Putamen (tissue), 1 donor: ENCODE measurements around the gene MAPK1.
A peak's percentile ranks its signal among the peaks of the same experiment; 100 is the strongest.
"Not testable (repeated sequence)": the region's sequence is repeated elsewhere in the genome, so short reads cannot be mapped to it uniquely, and the experiment has no call there.

Experiments used
- DNase-seq: peaks from one replicate; pipeline ENCODE4 v3.0.0-alpha.2; 2016; ENCODE audit warnings: low spot score

The MAPK1 gene

DNA sequence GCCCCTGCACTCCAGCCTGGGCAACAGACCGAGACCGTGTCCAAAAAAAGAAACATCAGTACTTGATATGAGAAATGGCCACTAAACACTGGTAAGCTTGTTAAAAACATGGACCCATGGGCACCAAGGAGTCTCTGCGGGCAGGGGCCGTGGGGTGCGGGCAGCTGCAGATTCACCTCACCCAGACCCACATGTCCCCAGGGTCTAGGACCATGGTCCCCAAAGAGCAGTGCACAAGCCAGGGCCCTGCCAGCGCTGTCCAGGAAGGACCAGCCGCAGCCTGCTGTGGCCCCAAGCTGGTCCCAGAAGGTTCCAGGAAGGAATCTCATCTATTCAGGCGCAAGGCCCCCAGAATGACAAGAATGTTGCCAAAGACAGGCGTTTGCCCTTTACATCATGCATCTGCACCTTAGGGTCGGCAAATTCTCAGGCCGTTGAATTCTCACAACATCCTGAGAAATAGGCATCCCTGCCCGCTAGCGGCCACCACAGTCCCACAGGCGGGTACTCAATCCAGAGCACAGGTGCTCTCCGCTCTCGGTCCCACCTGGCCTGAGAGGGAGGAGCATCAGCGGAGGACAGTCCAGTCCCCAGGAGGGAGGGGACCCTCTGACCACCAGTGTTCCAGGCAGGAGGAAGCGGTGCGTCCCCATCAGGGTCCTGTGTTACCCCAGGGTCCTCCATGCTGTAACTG, 141.3 kb downstream of the MAPK1 start:
- DNase-seq, result no peak

DNA sequence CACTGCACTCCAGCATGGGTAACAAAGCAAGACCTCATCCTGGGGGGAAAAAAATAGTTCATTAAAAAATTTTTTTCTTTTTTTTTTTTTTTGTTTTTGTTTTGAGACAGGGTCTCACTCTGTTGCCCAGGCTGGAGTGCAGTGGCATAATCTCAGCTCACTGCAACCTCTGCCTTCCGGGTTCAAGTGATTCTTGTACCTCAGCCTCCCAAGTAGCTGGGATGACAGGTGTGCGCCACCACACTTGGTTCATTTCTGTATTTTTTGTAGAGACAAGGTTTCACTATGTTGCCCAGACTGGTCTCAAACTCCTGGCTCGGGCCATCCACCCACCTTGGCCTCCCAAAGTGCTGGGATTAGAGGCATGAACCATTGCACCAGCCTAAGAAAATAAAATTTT, 142.9 kb downstream of the MAPK1 start:
- DNase-seq, result not testable (repeated sequence)

- not testable (repeated sequence) for DNase-seq
These were observed 146.1 kb downstream of the MAPK1 start for GRCh38 chr22:21721195-21721852.

DNA sequence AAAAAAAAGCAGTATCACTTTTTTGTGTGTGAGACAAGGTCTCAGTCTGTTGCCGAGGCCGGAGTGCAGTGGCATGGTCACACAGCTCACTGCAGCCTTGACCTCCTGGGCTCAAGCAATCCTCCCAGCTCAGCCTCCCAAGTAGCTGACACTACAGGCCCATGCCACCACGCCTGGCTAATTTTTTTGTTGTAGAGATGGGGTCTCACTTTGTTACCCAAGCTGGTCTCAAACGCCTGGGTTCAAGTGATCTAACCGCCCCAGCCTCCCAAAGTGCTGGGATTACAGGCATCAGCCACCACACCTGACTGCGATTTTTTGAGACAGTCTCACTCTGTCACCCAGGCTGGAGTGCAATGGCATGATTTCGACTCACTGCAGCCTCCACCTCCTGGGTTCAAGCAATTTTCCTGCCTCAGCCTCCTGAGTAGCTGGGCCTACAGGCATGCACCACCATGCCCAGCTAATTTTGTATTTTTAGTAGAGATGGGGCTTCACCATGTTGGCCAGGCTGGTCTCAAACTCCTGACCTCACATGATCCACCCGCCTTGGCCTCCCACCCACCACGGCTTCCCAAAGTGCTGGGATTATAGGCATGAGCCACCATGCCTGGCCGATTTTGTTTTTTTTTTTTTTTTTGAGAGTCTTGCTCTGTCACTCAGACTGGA, 147.1 kb downstream of the MAPK1 start:
- not testable (repeated sequence) for DNase-seq

- DNase-seq, result no peak
These were observed 148.4 kb downstream of the MAPK1 start for GRCh38 chr22:21719024-21719423.

DNA sequence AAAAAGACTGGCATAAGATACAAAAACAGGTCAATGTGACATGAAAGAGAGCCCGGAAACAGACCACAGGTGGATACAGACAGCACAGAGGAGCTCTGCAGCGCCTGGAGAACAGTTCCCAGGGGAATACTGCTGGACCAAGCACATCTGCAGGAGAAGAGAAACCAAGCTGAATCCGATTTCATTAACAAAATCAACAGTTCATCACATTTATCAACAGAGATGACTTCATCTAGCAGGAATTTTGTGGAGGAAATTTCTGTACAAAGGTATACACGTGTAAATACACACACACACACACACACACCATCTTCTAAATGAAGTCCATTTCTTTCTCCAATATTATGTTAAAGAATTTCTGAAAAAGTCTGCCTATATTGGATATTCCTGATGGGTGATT, 148.9 kb downstream of the MAPK1 start:
- no peak for DNase-seq

- not testable (repeated sequence) for DNase-seq
These were observed 150.9 kb downstream of the MAPK1 start for GRCh38 chr22:21716395-21717122.

DNA sequence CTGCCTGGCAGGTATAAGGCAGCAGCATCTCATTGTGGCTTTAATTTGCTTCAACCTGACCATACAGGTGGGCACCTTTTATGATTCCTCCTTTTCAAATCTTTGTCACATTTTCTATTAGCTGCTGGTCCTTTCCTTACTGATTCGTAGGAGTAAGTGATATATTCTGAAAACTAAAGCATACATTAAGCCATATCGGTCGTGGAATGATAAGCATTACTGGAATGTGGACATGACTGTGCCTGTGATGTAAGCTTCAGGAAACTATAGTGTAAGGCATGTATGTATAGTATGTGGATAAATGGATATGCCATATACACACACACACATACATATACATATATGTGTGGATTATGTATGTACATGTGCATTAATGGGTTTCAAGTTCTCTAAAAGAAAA, 152.7 kb downstream of the MAPK1 start:
- no peak for DNase-seq

DNA sequence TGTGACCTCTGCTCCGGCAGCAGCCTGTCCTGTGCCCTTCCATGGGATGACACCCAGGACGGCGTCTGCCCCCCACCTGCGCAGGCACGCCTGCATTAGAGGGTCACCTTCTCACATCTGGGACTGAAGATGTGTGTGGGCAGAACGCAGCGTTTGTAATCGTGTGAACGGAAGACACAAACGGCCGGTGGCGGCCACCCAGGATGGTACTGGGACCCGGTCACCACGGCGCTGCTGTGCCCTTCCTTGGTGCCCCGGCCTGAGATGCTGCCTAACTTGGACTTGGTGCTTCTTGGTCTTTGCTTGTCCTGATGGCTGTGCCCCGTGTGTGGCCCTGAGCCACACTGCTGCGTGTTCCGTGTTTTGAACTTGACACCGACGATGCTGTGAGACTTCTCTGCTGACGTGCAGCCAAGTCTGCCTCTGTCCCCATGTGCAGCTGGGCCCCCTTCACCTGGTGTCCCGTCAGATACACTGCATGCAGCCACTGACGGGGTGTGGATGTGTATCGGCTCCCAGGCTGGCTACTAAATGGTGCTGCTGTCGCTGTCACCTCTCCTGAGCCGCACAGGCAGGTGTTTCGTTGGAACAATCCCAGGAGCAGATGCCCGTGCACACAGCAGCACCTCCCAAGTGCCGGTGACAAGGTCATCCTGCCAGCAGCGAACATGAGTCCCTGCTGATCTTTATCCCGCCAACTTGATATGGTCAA, 153.2 kb downstream of the MAPK1 start:
- no peak for DNase-seq

DNA sequence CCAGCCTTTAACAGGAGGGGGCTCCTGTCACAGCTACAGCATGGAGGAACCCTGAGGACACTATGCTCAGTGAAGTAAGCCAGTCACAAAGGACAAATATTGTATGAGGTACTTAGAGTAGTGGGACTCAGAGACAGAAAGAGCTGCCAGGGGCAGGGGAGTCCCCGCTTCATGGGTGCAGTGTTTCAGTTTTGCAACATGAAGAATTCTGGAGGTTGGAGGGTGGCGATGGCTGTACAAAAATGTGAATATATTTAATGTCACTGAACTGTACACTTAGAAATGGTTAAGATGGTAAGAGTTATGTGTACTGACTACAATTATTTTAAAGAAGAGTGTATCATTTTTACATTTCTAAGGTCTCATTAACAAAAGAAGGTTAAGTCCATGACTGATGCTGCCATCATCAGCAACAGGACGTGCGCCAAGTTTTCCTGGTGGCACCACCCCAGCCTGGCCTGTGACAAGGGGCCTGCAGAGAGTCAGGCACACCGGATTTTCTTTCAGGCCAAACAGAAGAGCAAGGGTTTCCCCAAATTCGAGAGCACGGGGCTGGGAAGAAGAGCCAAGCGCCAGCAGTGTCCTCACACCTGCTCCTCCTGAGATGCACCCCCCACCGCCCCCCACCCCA, 153.9 kb downstream of the MAPK1 start:
- DNase-seq, result no peak

- DNase-seq, result peak; percentile 77
These were observed 154.6 kb downstream of the MAPK1 start for GRCh38 chr22:21712751-21713427.

DNA sequence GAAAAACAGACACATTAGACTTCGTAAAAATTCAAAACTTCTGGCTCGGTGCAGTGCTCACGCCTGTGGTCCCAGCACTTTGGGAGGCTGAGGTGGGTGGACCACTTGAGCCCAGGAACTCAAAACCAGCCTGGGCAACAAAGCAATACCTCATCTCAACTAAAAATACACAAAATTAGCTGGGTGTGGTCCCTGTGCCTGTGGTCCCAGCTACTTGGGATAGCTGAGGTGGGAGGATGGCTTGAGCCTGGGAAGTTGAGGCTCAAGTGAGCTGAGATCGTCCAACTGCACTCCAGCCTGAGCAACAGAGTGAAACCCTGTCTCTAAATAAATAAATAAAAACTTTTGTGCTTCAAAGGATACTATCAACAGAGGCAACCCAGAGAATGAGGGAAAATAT, 155.6 kb downstream of the MAPK1 start:
- DNase-seq, result no peak

DNA sequence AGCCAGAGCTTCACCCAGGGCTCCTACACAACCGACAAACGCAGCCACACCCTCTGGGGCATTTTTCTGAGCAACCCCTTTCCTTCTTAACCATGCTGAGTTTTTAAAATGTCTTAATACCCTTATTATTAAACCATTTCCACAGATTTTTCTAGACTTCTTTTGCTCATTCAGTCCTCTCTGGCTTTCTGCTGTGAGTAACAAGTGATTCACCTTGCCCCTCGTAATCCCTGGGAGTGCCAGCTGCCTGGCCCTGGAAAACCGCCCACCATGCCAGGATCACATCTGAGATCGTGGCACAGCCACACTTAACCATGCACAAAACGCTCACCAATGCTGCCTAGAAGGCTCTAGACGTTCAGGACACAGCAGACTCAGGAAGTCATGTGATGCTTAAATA, 157.3 kb downstream of the MAPK1 start:
- no peak for DNase-seq

DNA sequence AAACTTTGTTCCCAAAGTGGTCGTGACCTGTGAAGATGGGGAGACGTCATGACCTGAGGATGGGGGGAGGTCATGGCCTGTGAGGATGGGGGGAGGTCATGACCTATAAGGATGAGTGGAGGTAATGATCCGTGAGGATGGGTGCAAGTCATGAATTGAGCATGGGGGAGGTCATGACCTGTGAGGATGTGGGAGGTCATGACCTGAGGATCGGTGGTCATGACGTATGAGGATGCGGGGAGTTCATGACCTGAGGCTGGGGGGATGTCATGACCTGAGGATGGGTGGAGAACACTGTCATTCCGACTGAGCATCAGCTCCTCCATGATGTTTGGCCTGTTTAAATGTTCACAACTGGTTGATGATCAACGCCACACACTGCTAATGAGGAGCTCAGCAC, 157.8 kb downstream of the MAPK1 start:
- no peak for DNase-seq

GRCh38 chr22:21708960-21709359, 158.5 kb downstream of the MAPK1 start:
- no peak for DNase-seq

DNA sequence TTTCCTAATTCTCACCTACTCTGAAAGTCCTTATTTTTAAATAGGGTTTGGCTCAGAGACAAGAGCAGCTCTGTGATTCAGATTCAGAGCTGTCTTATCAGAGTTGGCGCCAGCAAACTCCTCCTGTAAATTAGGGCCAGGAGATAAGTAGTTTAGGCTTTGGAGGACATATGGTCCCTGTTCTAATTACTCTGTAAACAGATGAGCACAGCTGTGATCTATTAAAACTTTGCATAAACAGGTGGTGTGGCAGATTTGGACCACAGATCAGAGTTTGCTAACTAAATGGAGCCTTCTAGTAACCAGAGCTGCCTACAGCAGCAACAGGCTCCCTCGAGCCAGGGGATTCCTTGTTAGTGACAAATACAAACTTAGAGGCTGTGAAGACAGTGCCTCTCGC, 159.8 kb downstream of the MAPK1 start:
- DNase-seq, result no peak
